COLO668 (cell line): ENCODE measurements around the gene LRP8.

Experiments
- DNase-seq: peaks from one replicate; lab custom pipeline; 2025; ENCODE audit not compliant: unreplicated experiment; lab: John Stamatoyannopoulos, UW

Gene LRP8

DNA sequence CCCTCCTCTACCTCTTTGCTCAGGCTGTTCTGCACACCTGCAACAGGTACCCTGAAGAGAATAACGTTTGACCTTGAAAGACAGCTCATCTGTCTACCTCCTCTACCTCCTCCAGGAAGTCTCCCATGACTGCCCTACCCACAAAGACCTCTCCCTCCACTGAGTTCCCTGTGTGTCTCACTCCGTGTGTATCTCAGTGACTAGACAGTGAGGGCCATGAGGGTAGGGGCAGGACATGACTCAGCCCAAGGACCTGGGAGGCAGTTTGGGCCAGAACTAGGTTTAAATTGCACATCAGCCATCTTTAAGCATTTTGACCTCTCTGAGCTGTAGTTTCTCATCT lies 32.0 kb upstream of the LRP8 start:
- no peak for DNase-seq

- DNase-seq = no peak
Observed at GRCh38 chr1:53359225-53359933, 31.5 kb upstream of the LRP8 start.

DNA sequence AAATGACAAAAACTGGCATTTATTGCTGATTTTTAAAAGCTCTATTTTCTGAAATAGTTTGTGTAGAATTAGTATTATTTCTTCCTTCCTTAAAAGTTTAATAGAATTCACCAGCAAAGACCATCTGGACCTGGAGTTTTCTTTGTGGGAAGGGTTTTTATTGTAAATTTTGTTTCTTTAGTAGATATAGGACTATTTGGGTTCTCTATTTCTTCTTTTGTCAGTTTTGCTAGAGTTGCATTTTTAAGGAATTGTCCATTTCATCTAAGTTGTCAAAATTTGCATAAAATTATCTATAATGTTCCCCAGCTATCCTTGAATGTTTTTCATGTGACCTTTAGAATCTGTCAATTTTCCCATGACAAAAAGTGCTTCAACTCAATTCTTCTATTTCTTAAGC lies 28.8 kb upstream of the LRP8 start:
- no peak for DNase-seq

DNA sequence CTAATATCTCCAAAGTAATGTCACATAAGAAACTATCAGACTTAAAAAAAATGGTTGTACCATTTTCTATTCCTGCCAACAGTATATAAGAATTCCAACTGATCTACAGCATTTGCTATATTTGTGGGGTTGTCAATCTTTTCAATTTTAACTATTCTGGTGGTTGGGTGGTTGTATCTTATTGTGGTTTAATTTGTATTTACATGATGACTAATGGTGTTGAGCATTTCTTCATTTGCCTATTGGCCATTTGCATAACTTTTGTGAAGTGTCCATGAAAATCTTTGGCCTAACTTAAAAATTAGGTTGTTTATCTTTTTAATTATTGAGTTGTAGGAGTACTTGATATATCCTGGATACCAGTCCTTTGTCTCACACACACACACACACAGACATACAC lies 26.2 kb upstream of the LRP8 start:
- no peak for DNase-seq

- DNase-seq = no peak
Observed at GRCh38 chr1:53352561-53352960, 24.7 kb upstream of the LRP8 start.

- DNase-seq = no peak
Observed at GRCh38 chr1:53350853-53351767, 23.2 kb upstream of the LRP8 start.

- DNase-seq = no peak
Observed at GRCh38 chr1:53349968-53350852, 22.3 kb upstream of the LRP8 start.

DNA sequence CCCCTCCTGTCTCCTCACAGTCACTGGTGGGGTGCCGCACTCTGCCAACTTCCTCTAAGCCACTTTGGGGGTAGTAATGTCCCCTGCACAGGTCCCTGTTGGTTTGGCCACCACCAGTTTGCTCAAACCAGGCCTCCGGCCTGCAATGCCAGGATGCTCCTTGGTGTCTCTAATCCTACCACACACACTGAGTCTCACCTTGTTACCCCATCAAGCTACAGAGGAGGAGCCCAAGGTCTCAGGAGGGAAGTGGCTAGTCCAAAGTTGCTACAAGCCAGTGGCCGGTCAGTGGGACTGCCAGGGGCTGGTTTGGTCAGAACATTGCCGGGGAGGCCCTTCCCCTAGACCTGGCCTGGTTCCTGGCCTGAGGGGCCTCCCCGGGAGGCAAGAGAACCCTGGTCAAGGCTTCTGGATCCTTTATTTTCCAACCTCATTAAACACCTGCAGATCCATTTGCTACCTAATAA lies 21.5 kb upstream of the LRP8 start:
- no peak for DNase-seq

- DNase-seq = no peak
Observed at GRCh38 chr1:53348486-53349368, 20.9 kb upstream of the LRP8 start.

GRCh38 chr1:53346814-53347176 lies 18.9 kb upstream of the LRP8 start:
- DNase-seq = no peak

DNA sequence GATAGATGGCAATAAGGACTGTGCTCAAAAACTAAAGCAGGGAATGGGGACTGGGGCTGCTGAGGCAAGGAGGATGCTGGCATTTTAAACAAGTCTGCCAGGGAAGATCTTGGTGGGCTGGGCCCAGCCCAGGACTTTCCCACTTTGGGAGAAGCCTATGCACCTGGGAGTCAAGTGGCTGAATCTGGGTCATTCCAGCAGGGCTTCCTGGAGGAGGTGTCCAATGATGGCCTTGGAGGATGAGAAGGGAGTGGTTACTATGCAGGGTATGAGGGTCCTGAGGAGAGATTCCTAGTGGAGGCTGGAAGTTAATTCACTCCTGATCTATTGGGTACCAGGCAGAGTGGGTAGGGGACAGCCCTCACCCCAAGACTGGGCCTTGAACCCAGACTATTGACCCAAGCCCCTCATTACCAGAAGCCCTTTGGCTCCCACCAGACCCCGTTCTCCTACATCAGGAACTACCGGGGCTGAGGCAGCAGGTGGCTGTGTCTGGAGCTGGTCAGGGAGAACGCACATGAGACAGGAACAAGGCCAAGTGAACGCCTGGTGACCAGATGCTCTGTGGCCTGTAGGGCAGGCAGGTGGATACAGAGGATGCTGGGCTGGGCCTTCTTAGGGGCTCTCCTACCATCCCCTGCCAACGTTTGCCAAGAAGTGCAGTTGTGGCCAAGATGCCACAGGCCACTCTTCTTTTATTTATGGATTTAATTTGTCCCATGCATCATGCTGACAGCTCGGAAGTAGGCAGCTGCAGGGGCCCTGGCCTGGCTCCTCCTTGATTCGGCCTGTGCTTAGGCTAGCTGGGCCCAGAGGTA lies 18.3 kb upstream of the LRP8 start:
- no peak for DNase-seq

- DNase-seq = no peak
Observed at GRCh38 chr1:53344921-53345838, 17.3 kb upstream of the LRP8 start.

GRCh38 chr1:53343831-53344668 lies 16.2 kb upstream of the LRP8 start:
- no peak for DNase-seq

DNA sequence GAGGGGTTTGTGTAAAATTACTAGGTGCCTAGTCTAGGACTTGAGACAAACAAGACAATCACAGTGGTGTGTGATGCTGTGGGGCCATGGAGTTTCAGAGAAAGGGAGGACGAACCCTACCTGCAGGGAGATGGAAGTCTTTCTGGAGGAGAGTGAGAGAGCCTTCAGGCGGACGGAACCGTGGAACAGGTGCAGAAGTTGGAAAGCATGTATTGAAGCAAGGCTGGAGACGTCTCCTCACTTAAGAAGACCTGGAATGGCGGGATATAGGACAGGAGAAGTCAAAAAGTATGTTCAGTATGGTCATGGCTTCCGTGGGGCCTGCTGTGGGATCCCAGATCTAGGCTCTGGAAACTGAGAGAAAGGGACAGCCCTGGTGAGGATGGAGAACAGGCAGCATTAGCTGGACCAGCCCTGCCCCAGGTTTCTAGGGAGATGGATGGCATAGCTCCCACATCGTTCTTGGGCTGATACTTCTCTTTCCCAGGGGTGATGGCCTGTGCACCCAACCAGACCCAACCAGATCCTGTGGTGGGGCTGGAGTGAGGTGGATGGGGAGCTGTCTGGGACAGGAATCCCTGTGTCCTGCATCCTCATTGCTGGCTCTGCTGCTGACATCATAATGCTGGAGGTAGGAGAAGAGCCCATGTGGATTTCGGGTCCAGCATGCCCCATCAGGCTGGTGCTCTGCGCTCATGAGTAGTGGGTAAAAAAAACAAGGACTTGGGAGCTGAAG lies 15.0 kb upstream of the LRP8 start:
- DNase-seq = no peak

DNA sequence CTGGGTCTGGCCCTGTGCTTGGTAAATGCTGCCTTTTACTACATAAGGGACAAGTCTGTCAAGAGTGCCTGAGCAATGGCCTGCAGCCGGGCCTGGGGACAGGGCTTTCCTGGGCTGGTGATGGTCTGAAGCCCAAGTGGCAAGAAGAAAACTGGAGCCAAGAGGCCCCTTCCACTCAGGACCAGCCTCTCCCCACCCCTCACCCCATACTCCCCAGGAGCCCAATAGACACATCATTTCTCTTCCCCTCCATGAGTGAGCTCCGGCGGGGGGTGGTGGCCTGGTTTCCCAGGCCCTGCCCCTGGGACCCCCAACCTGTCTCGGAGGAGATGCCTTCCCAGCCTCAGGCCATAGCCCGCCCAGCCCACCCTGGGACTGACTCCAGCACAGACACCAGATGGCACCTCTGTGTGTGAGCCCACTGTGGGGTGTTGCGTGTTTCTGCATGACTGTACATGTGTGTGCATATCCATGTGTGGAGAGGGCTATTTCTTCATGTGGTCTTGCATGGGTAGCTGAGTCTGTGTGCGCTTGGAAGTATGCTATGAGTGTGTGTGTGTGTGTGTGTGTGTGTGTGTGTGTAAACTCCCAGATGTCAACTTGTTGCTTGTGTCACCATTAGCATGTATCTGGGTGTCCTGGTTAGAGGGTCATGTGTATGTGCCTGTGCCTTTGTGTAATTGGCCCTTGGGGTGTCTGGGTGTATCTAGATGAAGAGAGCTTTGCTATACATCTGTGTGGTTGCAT lies 14.3 kb upstream of the LRP8 start:
- no peak for DNase-seq

DNA sequence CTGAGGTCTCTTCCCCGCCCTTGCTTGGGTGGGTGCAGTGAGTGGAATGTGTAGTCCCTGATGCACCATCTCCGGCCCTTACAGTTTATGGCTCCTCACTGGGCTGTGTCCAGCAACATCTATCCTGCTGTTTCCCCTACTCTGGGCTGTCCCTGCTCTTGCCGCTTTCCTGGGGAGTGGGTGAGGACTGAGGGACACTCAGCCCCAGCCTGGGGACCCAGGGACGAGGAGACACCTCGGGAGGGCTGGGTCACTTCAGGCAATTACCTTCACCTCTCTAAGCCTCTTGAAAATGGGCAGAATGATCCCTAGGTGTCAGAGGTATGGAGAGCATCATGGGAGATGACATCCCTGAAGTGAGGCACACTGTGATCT lies 13.6 kb upstream of the LRP8 start:
- no peak for DNase-seq
